ENCODE data around the gene SAFB2.
"Not testable (repeated sequence)": the region's sequence is repeated elsewhere in the genome, so short reads cannot be mapped to it uniquely, and the experiment has no call there.

The SAFB2 gene

DNA sequence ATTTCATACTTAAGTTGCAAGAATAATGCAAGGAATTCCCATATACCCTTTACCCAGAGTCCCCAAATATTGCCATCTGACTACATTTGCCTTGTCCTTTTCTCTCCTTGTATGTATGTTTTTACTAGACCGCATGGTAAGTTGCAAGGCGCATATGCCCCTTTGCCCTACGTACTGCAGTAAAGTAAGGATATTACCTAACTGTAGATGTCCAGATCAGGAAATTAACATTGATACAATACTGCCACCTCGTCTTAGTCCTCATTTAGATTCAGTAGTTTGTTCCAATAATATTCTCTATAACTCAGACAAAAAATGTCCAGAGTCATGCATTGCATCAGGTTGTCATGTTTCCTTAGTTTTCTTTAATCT lies 9.7 kb upstream of the SAFB2 start:
- no peak for DNase-seq

DNA sequence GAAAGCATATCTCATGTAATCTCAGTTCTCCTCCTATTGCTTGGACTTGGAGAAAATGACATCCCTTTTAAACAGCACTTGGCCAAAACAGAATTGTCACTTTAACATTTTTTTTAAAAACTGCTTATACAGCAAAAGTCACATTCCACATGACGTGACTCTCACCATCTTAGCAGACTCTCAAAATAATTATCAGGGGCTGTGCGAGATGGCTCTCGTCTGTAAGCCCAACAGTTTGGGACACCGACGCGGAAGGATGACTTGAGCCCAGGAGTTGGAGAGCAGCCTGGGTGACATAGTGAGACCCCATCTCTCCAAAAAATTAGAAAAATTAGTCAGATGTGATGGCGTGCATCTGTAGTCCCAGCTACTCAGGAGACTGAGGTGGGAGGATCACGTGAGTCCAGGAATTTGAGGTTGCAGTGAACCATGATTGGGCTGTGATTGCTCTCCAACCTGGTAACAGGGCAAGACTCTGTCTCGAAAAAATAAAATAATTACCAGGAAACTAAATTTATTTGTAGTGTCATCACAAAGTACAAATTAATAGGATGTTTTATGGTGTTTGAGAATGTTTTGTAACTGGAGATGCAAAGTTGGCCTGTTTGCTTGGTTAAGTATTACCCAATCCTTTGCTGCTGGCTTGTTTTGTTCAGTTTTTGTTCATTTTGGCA lies 9.1 kb upstream of the SAFB2 start:
- DNase-seq, result no peak

DNA sequence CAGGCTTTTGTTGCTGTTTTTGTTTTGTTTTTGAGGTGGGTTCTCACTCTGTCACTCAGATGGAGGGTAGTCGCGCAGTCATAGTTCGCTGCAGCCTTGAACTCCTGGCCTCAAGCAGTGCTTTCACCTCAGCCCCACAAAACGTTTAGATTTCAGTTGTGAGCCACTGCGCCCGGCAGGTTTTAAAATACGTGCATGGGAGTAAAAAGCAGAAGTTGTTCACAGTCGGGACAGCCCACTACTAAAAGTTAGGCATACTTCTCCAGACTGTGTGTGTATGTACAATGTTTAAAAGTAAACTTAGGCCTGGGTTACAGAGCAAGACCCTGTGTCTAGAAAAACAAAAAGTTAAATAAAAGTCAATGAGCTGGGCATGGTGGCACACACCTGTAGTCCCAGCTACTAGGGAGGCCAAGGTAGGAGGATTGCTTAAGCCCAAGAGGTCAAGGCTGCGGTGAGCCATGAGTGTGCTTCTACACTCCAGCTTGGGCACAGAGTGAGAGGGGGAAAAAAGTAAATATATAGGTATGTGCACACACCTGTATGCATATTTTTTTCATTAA lies 6.4 kb upstream of the SAFB2 start:
- DNase-seq, result no peak

DNA sequence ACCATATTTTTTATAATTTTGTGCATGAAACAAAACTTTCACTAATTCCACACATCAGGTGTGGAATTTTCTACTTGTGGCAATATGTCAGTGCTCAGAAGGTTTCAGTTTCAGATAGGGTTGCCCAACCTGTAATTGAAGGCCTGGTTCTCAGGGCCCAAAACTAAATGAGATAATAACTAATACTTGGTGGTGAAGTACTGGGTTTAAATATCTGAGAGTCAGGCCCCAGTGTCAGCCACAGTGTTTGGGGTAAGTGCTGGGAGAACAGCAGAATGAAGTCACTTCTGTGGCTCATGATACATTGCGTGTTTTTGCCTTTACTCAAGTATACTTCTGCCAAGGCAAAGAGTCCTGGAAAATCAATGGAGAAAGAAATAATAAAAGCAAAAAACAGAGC lies 5.9 kb upstream of the SAFB2 start:
- no peak for DNase-seq

DNA sequence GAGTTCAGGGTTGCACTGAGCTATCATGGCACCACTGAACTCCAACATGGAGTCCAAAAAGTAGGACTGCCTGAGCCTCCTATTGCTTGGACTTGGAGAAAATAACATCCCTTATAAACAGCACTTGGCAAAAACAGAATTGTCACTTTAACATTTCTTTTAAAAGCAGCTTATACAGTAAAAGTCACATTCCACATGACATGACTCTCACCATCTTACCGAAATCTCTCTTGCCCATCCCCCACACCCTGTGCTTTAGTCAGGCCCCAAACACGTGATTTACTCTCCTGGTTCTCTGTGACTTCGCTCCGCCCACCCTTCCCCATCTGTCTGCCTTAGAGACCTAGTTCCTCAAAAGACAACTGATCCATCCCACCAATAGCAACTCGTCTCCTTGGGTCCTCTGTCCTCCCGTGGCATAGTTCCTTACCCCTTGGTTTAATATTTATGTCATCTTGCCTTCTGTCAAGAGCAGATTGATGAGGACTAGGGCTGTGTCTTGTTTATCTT lies 4.9 kb upstream of the SAFB2 start:
- peak; percentile 25 for DNase-seq

DNA sequence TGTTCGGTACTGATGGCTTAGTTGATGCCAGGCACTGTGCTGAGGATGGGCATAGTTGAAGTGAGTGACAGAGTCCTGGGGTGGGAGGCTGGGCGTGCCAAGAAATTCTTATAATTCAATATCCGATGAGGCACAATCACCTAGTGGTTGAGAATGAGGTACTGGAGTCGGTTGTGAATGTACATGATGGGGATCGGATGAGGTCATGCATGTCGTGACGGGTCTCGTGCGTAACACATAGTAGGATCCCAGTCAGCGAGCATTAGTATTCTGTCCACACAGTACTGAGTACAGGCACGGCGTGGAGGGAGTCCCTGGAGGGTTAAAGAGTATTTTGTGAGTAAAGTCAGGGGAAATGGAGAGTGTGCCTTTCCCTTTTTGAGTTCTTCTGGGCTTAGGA lies 3.1 kb upstream of the SAFB2 start:
- DNase-seq, result no peak

DNA sequence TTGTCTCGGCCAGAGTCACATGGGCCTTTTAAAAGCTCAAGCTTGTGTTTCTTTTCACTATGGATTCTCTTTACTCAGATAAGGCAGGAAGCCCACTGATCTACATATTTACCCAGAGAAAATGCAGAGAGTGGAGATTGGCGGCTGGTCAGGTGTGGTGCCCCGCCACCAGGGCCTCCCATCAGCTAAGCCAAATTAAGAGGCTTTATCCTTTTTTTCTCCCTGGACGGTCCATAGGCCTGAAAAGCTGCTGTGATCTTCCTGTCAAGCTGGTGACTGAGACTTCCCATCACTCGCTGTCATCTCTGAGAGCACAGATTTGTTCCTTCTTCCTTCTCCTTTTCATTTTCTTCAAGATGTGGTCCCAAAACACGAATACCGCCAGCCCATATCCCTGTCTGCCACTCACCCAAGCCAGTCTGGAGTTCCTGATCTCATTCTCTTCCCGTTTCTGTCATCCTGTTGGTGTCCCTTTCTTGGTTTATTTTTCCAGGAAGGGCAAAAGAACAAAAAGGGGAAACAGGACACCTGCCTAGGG lies 2.2 kb upstream of the SAFB2 start:
- DNase-seq, result no peak

DNA sequence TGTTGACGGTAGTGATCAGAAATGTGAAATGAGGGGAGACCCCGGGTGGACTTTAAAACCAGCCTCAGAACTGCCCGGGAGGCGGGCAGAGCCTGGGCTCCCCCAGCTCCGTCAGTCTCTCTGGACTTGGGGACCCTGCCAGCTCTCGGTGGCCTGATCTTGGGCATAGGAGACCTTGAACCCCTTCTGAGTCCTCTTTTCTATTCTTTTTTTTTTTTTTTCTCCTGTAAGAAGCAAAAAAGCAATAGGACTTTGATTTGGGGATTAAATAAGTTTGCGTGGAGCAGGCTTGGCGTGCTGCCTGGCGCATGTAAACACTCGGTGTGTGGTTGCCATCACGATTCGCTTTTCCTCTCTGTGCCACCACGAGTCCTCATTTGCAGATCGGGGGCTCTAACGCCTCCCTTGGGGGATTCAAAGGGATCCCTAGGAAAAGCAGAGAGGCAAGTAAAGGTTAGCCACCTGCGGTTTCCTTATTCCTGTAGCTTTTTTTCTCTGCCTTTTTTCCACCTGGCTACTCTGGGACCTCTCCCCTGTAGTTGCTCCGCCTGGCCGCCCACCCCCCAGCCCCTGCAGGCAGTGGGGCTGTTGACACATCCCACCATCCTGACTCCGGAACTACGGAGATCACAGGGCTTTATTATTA lies 1.6 kb upstream of the SAFB2 start:
- DNase-seq, result peak; percentile 23

DNA sequence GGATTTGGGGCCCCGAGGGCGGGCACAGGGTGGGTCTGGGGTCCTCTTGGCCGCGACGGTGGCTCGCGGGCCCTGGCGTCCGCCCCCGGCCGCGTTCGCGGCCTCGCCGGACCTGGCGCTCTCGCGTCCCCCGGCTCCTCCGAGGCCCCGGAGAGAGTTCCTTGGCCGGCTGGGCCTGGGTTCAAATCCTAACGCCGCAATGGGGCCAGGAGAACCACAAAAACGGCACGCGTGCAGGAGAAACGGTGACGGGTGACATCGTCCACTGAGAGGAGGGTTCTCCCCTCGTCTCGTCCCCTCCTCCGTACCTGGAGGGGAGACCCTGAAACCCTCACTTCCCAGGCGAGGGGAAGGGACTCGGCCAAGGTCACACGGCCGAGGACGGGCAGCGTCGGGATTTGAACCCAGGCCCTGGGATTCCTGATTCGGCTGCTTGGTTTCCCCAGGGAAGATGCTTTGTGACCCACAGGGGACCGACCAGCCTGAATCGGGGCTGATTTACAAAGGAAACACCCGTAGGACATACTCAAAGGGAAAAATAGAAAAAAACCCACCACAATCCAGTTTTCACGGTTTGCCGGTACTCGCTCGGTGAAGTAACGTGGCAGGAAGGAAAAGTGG lies 931 bp upstream of the SAFB2 start:
- DNase-seq, result no peak

DNA sequence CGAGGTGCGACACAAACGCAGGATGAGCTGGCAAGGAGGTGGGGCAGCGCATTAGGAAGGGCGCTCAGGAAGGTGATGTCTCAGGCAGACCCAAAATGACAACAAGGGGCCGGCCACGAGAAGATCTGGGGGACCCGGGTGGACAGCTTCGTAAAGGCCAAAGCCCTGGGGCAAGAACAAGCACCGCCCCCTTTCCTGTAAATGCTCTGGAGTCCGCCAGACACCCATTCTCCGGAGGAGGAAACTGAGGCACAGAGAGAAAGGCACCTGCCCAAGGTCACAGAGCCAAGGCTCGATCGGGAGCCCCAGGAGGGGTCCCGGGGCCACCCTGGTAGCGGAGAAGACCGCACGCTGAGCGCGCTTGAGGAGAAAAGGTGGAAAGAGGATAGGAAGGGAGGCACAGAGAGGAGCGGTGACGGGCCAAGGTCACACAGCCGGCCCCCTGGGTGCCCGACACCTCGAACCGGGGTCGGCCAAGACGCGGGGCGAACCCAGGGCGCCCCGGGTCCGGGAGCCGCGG lies 571 bp downstream of the SAFB2 start:
- no peak for DNase-seq

DNA sequence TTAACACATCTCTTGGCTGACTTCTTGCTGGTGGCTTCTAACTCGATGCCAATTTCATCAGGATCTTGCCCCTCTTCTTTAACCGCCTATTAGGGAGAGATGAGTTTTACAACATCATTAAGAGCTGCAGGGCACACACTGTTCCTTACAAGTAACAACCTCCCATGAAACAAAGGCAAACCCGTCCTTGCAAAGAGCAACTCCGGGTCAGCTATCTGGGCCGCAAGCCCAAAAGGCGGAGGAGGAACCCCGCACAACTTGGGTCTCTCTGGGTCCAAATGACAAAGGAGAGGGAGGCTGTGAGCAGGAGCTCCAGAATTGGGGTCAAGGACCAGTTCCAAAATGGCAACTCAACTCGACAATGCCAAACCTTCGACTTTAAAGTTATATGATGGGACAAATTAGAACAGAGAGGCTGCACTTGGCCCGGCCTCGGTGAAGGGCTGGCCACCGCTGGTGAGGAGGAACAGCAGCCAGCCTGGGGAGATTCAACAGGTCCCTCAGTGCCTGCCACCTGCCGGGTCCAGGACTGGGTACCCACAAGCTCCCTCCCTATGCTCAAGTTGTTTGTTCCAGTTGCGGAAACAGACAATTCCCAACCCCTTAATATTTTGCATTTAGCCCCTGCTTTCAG lies 1.1 kb downstream of the SAFB2 start:
- DNase-seq, result peak; percentile 54

DNA sequence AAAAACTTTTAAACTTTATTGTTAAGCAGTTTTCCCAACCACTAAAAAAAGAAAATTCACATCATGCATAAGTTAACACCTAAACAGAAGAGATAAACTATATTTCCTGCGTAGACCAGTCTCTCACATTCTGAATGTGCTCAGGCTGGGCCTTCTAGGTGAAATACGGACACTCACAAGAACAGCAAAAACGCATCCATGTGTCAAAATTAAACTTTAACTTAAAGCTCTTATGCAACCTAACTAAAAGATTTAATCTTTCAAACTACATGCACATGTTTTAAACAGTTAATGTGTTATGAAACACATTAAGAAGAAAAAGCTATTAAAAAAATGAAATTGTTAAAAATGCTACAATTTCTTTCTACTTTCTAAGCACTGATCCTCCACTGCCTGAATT lies 2.6 kb downstream of the SAFB2 start:
- DNase-seq, result no peak

DNA sequence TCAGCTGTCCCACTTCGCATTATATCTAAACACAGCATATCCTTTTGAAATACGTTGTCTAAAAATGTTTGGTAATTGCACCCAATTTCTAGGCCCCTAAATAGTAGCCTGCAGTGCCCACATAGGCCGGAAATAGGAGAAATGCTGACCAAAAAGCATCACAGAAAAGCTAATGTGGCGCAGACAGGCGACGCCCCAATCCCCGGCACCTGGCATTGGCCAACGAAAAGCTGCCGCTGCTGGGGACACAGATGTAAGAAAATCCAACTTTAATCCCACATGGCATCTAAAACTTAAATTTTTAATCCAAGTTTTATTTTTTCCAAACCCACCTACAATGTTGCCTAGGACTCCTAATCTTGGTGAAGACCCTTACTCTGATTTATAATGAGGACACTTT lies 4.0 kb downstream of the SAFB2 start:
- no peak for DNase-seq

DNA sequence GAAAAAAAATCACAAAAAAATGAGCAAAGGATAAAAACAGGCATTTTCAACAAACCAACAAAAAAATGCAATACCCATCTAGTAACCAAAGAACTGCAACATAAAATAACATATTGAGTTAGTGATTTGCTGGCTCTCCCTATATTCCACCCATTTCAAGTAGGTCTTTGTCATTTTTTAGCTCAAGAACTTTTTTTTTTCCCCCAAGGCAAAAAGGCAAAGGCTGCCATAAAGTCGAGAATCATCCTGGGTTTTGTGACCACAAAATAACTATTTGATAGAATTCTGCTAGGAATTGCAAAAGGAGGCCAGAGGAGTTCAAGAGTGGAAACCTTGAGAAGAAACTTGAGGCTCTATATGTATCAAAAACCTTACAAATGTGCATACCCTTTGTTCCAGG lies 5.5 kb downstream of the SAFB2 start:
- no peak for DNase-seq

DNA sequence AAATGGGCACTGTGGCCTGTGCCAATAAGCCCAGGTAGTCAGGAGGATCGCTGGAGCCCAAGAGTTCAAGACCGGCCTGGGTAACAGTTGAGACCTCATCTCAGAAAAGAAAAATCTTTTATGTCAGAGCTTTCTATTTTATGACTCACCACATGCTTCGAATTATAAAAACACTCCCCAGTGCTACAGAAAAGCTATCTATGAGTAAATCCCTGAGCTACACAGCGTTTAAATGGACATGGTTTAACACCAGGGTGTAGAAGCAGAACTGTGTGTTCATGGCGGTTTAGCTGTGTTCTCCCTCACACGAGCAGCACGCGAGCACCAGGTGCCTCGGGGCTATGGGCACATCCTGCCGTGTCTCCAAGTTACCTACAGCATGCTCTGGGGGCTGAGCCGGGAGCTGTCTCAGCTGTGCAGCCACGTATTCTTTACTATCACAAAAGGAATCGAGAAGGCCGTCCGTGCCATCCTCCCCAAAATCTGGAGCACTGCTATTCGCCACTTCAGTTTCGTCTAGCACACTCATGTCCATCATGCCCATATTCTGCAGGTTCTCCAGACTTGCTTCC lies 6.7 kb downstream of the SAFB2 start:
- no peak for DNase-seq

DNA sequence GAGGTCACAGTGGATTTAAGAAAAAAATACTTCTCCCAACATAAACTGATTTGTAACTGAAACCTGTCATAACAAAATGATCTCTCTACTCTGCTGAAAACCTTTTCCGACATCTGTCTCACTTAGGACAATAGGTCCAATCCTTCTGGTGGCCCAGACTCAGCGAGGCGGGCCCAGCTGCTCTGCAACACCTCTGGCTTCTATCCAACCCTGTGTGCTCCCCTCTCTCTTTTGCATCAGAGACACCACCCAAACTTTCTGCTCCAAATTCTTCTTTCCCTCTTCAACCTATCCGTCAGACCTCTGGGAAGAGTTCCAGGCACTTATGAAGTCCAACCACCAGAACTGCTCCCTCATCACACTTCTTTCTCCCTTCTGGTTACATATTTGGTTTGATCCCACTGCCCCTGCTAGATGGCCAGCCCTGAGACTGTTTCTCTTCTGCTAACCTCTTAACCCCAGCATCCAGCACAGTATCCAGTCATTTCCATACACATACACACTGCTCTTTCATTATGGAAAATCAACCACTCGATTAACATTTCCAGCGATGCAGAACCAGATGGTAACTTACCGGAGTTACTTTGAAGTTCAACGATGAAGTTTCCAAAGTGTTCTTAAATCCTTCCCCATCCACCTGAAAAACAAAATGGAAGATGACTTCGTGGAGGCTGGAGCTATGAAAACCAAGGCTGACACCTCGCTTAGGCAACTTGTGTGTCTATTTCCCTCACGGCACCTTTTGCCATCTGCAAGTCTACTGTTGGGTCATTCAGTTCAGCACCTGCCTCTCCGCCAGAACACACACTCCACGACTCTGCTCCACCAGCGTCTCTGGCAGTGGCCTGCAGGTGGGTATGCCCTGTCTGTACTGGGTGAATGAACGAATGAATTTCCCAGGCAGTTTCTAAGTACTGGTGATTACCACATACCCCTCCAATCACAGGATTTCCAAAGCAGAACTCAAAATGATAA lies 9.4 kb downstream of the SAFB2 start:
- no peak for DNase-seq

DNA sequence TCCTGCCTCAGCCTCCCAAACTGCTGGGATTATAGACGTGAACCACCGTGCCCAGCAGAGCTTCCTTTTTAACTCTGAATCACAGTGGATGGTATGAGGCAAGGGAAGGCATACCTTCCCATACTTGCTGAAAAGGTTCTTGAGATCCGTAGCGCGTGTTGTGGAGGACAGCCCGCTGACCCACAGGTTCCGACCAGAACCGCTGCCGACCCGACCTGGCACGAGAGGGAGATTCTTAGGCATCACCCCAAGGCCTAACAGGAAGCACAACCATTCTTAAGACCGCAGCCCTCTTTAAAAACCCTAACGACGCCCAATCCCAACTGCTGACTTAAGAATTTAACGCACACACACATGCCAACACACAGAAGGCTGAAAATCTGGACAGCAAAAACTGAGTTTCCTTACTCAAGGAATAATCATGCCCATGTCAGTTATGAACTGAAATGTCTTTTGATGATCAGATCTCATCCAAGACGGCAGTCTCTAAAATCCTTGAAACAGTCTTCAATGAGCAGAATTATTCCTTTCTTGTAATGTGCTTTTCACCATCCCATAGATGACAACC lies 12.6 kb downstream of the SAFB2 start:
- DNase-seq, result no peak

DNA sequence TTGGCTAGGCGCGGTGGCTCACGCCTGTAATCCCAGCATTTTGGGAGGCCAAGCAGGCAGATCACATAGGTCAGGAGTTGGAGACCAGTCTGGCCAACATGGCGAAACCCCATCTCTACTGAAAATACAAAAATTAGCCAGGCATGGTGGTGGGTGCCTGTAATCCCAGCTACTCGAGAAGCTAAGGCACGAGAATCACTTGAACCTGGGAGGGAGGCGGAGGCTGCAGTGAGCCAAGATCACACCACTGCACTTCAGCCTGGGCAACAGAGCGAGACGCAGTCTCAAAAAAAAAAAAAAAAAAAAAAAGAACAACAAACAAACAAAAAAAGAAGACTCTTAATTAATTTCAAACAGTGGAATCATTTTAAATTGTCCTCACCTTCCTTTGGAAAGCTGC lies 13.8 kb downstream of the SAFB2 start:
- DNase-seq, result not testable (repeated sequence)

DNA sequence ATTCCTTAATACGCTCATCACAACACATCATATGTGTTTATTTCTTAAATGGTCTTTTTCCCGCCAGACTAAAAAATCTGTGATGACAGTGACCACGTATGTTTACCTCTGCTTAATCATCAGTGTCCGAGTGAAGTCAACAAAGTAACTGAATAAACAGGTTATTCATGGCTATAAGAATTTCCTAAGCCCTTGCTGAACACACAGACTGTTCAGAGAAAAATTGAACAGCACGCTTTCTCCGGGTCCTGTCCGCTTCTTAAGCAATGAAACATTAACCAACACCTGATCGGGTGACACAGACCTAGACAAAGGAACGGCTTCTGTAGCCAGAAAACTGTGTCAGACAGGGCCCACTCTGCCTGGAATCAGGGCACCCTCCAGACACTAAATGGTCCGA lies 14.3 kb downstream of the SAFB2 start:
- DNase-seq, result no peak

DNA sequence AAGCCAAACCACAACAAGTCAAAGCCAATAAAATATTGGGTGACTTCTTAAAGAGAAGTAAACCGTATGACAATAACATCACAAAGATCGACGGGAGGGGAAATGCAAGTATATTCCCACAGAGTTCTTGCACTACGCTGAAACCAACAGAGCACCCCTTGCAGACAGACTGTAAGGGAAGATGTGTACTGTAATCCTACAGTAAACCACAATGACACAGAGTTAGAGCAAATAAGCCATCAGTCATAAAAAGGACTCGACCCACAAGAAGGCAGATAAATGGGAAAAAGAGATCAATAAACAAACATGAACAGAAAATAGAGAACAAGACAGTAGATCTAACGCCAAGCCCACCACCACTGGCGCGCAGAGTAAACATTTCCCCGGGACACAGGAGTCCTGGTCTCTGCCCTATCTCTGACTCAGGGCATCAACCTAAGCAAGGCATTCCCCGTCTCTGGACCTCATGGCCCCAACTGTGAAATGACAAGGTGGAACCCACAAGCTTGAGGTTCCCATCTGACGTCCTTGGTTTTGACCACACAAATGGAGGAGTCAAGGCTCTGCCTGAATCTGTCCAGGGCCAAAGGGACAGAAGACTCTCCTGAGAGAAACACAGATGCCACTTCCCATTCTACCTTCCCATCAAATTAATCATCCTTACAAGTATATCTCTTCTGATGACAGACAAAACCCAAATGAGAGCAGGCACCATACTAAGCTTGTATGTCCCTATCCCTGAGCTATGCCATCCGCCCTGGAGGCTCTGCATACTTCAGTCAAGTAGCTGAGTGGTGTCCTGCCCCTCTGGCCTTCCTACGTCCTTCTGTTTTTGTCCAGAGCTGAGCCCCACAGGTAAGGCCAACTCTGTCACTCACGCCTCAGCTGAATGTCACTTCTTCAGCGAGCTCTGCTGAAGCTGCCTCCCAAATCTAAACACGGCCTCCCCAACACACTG lies 15.0 kb downstream of the SAFB2 start:
- DNase-seq, result no peak

Data from midbrain (tissue), 1 donor.